GM19395 (cell line): ENCODE measurements around the gene CLCF1.

ENCODE experiments used
- ATAC-seq: cut with Tn5 transposase; IDR thresholded peaks from one replicate; pipeline ENCODE4 v1.9.1; 2021; ENCODE audit warnings: mild to moderate bottlenecking, moderate library complexity; ENCODE audit not compliant: unreplicated experiment

CLCF1 gene

DNA sequence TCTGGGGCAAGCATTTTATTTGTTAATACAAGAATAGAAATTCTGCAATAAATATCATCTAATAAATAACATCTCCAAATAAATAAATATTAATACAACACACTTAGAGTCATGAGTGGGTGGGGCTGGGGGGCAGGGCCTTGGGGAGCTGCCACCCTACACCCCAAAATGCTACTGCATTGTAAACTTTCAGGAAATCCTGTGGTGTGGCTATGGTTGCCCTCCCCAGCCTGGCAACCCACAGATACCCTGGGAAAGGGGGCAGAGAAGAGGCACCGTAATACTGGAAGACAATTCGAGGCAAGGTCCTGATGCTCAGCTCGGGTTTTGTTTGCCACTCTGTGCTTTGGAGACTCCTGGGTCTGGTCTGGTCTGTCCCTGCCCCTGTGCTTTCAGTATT lies 9.2 kb downstream of the CLCF1 start:
- no peak for ATAC-seq

GRCh38 chr11:67357831-67358670 lies 15.3 kb downstream of the CLCF1 start:
- ATAC-seq = no peak

DNA sequence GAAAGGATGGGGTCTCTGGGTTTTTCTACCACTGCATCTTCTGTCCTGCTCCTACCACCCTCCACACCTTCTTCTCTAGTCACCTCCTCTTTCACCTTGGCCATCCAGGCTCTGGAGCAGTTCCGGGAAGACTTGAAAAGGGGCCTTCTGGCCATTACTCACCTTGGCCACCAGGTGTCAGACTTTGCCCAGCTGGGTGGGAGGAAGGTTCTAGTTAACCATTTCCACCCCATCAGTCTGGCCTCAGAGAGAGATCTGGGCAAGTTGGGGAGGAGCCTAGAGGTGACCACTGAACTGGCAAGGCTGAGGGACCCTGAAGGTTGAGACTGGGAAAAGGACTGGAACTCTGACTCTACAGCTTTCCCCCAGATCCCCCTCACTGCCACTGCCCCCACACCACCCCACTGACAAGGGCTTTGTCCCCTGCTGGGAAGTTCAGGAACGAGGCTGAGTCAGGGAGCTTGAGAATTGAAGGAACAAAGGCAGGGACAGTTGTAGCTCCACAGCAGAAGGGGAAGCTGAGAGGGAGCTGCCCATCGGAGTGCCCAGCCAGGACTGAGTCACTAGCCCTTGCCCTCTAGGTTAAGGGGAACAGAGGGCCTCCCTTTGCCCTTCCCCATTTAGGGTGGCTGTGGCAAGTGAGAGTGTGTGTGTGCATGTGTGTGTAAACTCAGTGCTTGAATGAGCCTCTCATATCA lies 16.4 kb downstream of the CLCF1 start:
- ATAC-seq = no peak

- ATAC-seq = no peak
Observed at GRCh38 chr11:67356387-67356863, 17.0 kb downstream of the CLCF1 start.

DNA sequence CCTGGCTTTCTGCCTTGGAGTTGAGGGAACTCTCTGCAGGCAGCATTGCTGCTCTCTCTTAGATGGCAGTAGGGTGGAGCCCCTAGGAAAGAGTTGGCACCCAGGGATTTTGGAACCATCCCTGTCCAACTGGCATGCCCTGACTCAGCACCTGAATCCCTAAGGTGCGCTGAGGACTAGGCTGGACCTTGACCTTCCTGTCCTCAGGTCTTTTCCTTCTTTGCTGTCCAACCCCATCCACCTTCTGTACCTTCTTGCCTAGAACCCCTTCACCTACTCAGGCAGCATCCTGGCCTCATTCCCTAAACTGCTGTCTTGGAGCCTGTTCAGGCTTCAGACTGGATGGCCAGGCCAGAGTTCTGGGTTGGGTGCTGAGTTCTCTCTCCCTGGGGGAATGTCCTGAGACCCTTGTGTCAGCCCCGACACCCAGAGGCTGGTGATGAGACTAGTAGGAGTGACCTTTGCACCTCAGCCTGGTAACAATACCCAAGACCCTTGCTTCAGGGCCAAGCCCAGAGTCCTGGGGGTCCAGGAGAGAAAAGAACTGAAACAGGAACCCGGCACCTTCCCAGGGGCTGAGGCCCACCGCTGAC lies 17.5 kb downstream of the CLCF1 start:
- no peak for ATAC-seq

GRCh38 chr11:67355023-67355793 lies 18.2 kb downstream of the CLCF1 start:
- no peak for ATAC-seq

GRCh38 chr11:67354075-67355022 lies 19.0 kb downstream of the CLCF1 start:
- no peak for ATAC-seq

- peak; percentile 74 for ATAC-seq
Observed at GRCh38 chr11:67353317-67354074, 19.9 kb downstream of the CLCF1 start, which contains the start of gene POLD4. TSS of gene POLD4 (minus strand) at chr11:67353546. CDS start at chr11:67353399, 147 bp downstream.

DNA sequence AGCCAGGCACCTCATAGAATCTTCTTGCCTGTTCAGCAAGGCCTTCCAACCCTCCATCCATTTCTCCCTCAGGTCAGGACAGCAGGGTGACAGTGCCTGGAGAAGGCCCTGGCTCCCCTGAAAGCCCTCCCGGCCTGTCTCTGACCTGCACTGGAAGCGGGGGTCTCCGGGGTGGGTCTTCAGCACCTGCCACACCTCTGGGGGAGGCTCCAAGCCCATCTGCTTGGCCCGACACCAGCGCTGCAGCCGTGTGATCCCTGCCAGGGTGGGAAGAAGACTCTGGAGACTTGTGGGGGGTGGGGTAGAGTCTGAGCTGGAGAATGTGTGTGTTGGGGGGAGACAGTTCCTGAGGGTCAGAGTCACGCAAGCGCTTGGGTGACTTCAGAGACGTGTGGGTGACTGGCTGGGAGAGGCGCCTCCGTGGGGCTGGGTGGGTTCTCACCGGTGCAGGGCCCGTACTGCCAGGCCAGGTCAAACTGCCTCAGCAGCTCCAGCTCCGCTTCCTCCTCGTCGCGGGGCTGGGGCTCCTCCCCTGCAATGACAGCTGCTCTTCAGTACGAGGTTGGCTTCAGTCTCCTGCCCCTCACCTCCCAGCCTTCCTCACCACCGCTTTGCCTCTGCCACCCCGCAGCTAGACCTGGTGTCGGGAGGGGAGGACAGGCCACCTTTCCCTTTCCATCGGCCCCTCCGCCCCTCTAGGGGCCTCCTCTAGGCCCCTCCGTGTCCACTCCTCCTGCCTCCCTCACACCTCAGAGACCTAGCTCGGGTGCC lies 20.7 kb downstream of the CLCF1 start:
- peak; percentile 24 for ATAC-seq

DNA sequence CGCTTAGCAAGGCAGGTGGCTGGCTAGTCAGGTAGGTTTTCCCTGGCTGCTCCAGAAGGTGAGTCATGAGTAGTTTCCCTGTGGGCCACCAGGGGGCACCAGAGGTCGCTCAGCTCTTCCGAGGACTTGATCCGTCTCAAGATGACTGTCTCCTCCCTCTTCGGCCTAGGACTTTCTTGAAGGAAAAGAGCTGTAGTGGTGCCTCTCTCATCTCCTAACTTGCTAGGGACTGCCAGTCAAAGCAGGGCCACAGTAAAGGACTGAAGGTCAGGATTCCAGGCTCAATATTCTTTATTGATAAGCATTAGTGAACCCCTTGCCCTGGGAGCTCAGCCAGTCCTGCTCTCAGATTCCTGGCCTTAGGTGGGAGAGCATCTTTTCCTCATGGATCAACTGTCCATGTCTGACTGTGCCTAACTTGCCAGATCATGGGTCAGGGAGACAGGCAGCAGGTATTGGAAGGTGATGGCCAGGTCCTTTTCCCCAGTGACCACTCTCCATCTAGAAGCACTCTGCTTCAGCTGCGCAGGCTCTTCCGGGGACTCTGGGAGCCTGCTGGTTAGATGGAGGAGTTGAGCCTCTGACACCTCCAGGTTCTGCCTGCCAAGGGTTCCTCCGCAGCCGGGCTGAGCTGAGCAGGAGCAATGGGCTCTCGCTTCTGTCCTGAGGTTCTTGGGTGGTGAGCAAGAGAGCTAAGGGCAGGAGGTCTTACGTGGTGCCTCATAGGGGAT lies 22.0 kb downstream of the CLCF1 start:
- no peak for ATAC-seq

GRCh38 chr11:67349928-67350465 lies 23.4 kb downstream of the CLCF1 start:
- no peak for ATAC-seq

- ATAC-seq = no peak
Observed at GRCh38 chr11:67349457-67349856, 23.9 kb downstream of the CLCF1 start.

DNA sequence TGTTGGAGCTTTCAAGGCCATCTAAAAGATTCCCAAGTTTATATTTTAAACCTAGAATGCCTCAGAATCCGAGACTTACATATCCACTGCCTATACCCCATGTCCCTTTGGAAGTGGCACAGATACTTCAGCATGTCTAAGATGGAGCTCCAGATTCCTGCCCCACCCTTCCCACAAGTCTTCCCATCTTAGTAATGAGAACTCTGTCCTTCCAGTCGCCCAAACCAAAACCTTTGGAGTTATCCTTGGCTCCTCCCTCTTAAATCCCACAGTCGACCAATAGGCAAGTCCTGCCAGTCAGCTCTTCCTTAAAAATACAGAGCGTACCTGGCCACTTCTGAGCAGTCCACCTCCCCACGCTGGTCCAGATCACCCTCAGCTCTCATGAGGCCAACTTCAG lies 24.4 kb downstream of the CLCF1 start:
- no peak for ATAC-seq

DNA sequence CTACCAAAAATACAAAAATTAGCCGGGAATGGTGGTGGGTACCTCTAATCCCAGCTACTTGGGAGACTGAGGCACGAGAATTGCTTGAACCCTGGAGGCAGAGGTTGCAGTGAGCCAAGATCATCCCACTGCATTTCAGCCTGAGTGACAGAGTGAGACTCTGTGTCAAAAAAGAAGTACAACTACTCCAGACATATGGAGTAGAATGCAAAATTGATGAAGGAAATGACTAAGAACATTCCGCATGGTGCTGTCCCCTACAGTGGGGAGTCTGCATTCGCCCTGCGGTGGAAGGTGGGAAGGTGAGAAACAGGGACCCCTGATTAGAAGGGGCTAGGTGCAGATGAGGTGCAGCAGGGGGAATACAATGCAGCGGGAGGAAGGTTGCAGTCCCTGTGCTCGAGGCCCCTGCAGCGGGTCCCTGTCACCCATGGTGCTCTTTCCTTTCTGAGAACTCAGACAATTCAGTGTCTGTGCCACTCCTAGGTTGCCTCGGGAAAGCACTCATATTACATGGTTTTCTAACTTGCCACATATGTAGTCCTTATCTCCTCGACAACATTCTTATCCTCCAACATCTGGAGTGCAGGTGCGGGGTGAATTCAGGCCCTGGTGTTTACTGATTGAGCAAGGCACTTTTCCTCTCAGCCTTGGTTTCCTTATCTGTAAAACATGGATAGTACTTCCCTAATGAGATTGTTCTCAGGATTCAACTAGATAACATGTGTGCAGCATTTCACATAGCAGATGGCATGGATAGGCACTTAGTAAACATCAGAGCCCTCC lies 25.2 kb downstream of the CLCF1 start:
- no peak for ATAC-seq

GRCh38 chr11:67345920-67346819 lies 27.2 kb downstream of the CLCF1 start:
- no peak for ATAC-seq
